Neural cell (in vitro differentiated cells): Measurements from ENCODE around the gene NOX1. TPM values are rescaled to one million over a fixed set of nuclear protein-coding genes. Genes with fewer than 3 reads are reported as not detected.
"Not testable (repeated sequence)": the region's sequence is repeated elsewhere in the genome, so short reads cannot be mapped to it uniquely, and the experiment has no call there.

Source experiments
- H2AFZ ChIP-seq: fragments of 200-600, 300-800 bp; sonication (generic), shearing (Covaris generic); 2 replicates; pipeline ENCODE4 v1.6.0; 2014; ENCODE audit warnings: low read depth, mild to moderate bottlenecking, antibody characterized with exemption, low read length, moderate library complexity
- H3F3A ChIP-seq: fragments of 200-600 bp; shearing (Covaris generic); 2 replicates; pipeline ENCODE4 v1.6.1; 2016; ENCODE audit warnings: mild to moderate bottlenecking, moderate library complexity, mixed read lengths, antibody characterized with exemption, low read length; ENCODE audit not compliant: insufficient read depth, poor library complexity, severe bottlenecking
- H3K27ac ChIP-seq: fragments of 200-600, 300-800 bp; sonication (generic), shearing (Covaris generic); 2 replicates; pipeline ENCODE4 v1.5.1; 2014; ENCODE audit warnings: mild to moderate bottlenecking, low read length, moderate library complexity
- H3K27me3 ChIP-seq: fragments of 300-800, 200-600 bp; sonication (generic), shearing (Covaris generic); 2 replicates; pipeline ENCODE4 v1.6.0; 2014; ENCODE audit warnings: mild to moderate bottlenecking, low read depth, low read length, moderate library complexity; ENCODE audit not compliant: insufficient read depth
- H3K36me3 ChIP-seq: fragments of 300-800, 200-600 bp; sonication (generic), shearing (Covaris generic); 2 replicates; pipeline ENCODE4 v1.5.1; 2014; ENCODE audit warnings: mild to moderate bottlenecking, antibody characterized with exemption, low read length, moderate library complexity; ENCODE audit not compliant: insufficient read depth
- H3K4me2 ChIP-seq: fragments of 300-800, 200-600 bp; sonication (generic), shearing (Covaris generic); 2 replicates; pipeline ENCODE4 v1.6.0; 2014; ENCODE audit warnings: mild to moderate bottlenecking, low read length
- H3K4me3 ChIP-seq: fragments of 300-800, 200-600 bp; sonication (generic), shearing (Covaris generic); 2 replicates; pipeline ENCODE4 v1.5.1; 2014; ENCODE audit warnings: mild to moderate bottlenecking, low read length, moderate library complexity
- H3K79me2 ChIP-seq: fragments of 200-600 bp; shearing (Covaris generic); replicated peaks from 2 replicates; pipeline ENCODE4 v1.6.0; 2014; ENCODE audit warnings: mild to moderate bottlenecking, low read length, moderate library complexity; ENCODE audit not compliant: insufficient read depth
- H3K9ac ChIP-seq: fragments of 300-800, 200-600 bp; sonication (generic), shearing (Covaris generic); 2 replicates; pipeline ENCODE4 v1.6.1; 2016; ENCODE audit warnings: mild to moderate bottlenecking, low read length, mixed read lengths
- H3K9me2 ChIP-seq: fragments of 200-600 bp; shearing (Covaris generic); 2 replicates; pipeline ENCODE4 v1.6.1; 2016; ENCODE audit warnings: mild to moderate bottlenecking, low read length, mixed read lengths; ENCODE audit not compliant: insufficient read depth
- H3K9me3 ChIP-seq: fragments of 200-600, 300-800 bp; sonication (generic), shearing (Covaris generic); 2 replicates; pipeline ENCODE4 v1.6.1; 2016; ENCODE audit warnings: mild to moderate bottlenecking, mixed run types, low read length, moderate library complexity, mixed read lengths
- H4K20me1 ChIP-seq: fragments of 200-600 bp; shearing (Covaris generic); 2 replicates; pipeline ENCODE4 v1.6.1; 2016; ENCODE audit warnings: mild to moderate bottlenecking, mixed run types; ENCODE audit not compliant: insufficient read depth
- CTCF ChIP-seq: fragments of 450-650 bp; IDR thresholded peaks from 2 replicates; pipeline ENCODE4 v1.5.1; 2014; ENCODE audit warnings: antibody characterized with exemption, mild to moderate bottlenecking, moderate library complexity; ENCODE audit not compliant: poor library complexity, severe bottlenecking
- EP300 ChIP-seq: fragments of 450-650 bp; conservative IDR thresholded peaks from 2 replicates; pipeline ENCODE4 v1.6.1; 2014; ENCODE audit warnings: antibody characterized with exemption, mild to moderate bottlenecking, moderate library complexity; ENCODE audit not compliant: poor library complexity, severe bottlenecking
- EZH2 ChIP-seq: fragments of 200-600, 300-800 bp; shearing (Covaris generic), sonication (generic); IDR thresholded peaks from 2 replicates; pipeline ENCODE4 v1.6.1; 2014; ENCODE audit warnings: antibody characterized with exemption, low read length, borderline replicate concordance, mild to moderate bottlenecking; ENCODE audit not compliant: insufficient read depth, poor library complexity, severe bottlenecking
- MXI1 ChIP-seq: fragments of 450-650 bp; conservative IDR thresholded peaks from 2 replicates; pipeline ENCODE4 v1.6.1; 2014; ENCODE audit warnings: antibody characterized with exemption, mild to moderate bottlenecking; ENCODE audit not compliant: poor library complexity, severe bottlenecking
- POLR2AphosphoS5 ChIP-seq: IDR thresholded peaks from 2 replicates; pipeline ENCODE4 v1.6.1; 2012
- RAD21 ChIP-seq: fragments of 450-650 bp; conservative IDR thresholded peaks from 2 replicates; pipeline ENCODE4 v1.6.1; 2014; ENCODE audit warnings: antibody characterized with exemption, mild to moderate bottlenecking, moderate library complexity
- REST ChIP-seq: IDR thresholded peaks from 2 replicates; pipeline ENCODE4 v1.6.1; 2012; ENCODE audit warnings: borderline replicate concordance
- SMC3 ChIP-seq: fragments of 450-650 bp; conservative IDR thresholded peaks from 2 replicates; pipeline ENCODE4 v1.6.1; 2014; ENCODE audit warnings: antibody characterized with exemption, mild to moderate bottlenecking, moderate library complexity; ENCODE audit not compliant: poor library complexity
- TAF1 ChIP-seq: IDR thresholded peaks from 2 replicates; pipeline ENCODE4 v1.6.1; 2012; ENCODE audit warnings: low read depth
- polyA plus RNA-seq: library from polyadenylated mRNA; depleted of rRNA; stranded (reverse); fragments of >200 nt; gene quantifications from 2 replicates; pipeline ENCODE4 v1.2.3, GENCODE V29; 2014

Gene NOX1
- polyA plus RNA-seq, 1 donor from 2014 or later = not detected

GRCh38 chrX:100798484-100799214 lies 75.5 kb downstream of the NOX1 start:
- Histone ChIP-seq H3K4me3 (no peak overlapping the region), H3K79me2 (no peaks in the 10 kb centered on the region), H3K4me2 (no peak overlapping the region), H3K9me3 (no peaks in the 10 kb centered on the region), H3K27me3 (no peaks in the 10 kb centered on the region), H3K9me2 (no peaks in the 10 kb centered on the region), H3K9ac (no peak overlapping the region), H3K36me3 (no peaks in the 10 kb centered on the region), H2AFZ (no peak overlapping the region), H4K20me1 (no peaks in the 10 kb centered on the region), H3K27ac (no peak overlapping the region), H3F3A (no peaks in the 10 kb centered on the region)
- no peak for TF ChIP-seq RAD21
- TF ChIP-seq SMC3 = no peak
- no peak for TF ChIP-seq POLR2AphosphoS5
- TF ChIP-seq REST = no peak
- no peak for TF ChIP-seq EZH2
- no peak for TF ChIP-seq EP300
- no peak for TF ChIP-seq TAF1
- TF ChIP-seq CTCF = no peak
- no peak for TF ChIP-seq MXI1

GRCh38 chrX:100797359-100797758 lies 76.8 kb downstream of the NOX1 start:
- no peaks in the 10 kb centered on the region for H3K79me2 ChIP-seq
- H3K4me2 ChIP-seq = no peak overlapping the region
- no peak overlapping the region for H3K4me3 ChIP-seq
- TF ChIP-seq TAF1 = no peak
- no peak for TF ChIP-seq CTCF
- TF ChIP-seq MXI1 = no peak
- TF ChIP-seq SMC3 = no peak
- TF ChIP-seq RAD21 = no peak
- TF ChIP-seq REST = no peak
- no peak for TF ChIP-seq POLR2AphosphoS5
- TF ChIP-seq EP300 = no peak
- no peak for TF ChIP-seq EZH2
- no peaks in the 10 kb centered on the region for H3F3A ChIP-seq
- H3K9me2 ChIP-seq = no peaks in the 10 kb centered on the region
- no peak overlapping the region for H3K9ac ChIP-seq
- no peak overlapping the region for H2AFZ ChIP-seq
- no peak overlapping the region for H3K27ac ChIP-seq
- no peaks in the 10 kb centered on the region for H3K36me3 ChIP-seq
- no peaks in the 10 kb centered on the region for H3K27me3 ChIP-seq
- H3K9me3 ChIP-seq = no peaks in the 10 kb centered on the region
- H4K20me1 ChIP-seq = no peaks in the 10 kb centered on the region

- H3K27me3 ChIP-seq, H3K9me3 ChIP-seq, H3K4me2 ChIP-seq, H3K27ac ChIP-seq, H3K79me2 ChIP-seq, H3F3A ChIP-seq, H3K4me3 ChIP-seq, H3K9ac ChIP-seq, H4K20me1 ChIP-seq, H3K36me3 ChIP-seq, H2AFZ ChIP-seq, H3K9me2 ChIP-seq: not testable (repeated sequence)
Measured at GRCh38 chrX:100796371-100796770, 77.8 kb downstream of the NOX1 start.
